Measurements from ENCODE around the gene PPP6R2.

DNA sequence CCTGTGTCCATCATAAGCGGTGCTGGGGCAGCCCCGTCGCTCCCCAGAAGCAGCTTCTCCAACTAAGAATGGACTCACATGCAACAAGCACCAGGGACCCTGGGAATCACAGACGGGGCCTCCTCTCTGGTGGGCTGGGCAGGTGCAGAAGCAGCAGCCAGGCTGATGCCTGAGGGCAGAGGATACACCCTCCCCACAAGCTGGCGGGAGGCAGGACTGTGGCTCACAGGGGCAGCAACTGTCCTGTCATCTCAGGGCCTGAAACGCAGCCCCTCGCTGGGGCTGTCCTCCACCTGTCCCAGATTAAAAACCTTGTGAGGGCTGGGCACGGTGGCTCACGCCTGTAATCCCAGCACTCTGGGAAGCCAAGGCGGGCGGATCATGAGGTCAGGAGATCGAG lies 134.8 kb downstream of the PPP6R2 start:
- TF ChIP-seq, protein P1, sequence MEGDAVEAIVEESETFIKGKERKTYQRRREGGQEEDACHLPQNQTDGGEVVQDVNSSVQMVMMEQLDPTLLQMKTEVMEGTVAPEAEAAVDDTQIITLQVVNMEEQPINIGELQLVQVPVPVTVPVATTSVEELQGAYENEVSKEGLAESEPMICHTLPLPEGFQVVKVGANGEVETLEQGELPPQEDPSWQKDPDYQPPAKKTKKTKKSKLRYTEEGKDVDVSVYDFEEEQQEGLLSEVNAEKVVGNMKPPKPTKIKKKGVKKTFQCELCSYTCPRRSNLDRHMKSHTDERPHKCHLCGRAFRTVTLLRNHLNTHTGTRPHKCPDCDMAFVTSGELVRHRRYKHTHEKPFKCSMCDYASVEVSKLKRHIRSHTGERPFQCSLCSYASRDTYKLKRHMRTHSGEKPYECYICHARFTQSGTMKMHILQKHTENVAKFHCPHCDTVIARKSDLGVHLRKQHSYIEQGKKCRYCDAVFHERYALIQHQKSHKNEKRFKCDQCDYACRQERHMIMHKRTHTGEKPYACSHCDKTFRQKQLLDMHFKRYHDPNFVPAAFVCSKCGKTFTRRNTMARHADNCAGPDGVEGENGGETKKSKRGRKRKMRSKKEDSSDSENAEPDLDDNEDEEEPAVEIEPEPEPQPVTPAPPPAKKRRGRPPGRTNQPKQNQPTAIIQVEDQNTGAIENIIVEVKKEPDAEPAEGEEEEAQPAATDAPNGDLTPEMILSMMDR (IDR thresholded peaks at IDR 0.05) = no peak
- TF ChIP-seq POLR2A (IDR thresholded peaks at IDR 0.05) = no peak
